Neuron (in vitro differentiated cells): ENCODE measurements around the gene FUS.
"Not testable (repeated sequence)": the region's sequence is repeated elsewhere in the genome, so short reads cannot be mapped to it uniquely, and the experiment has no call there.

Experiments used
- H2AFZ ChIP-seq: one replicate; pipeline ENCODE4 v1.6.1; 2013; ENCODE audit warnings: low read depth, mild to moderate bottlenecking, inconsistent platforms, low read length, moderate library complexity
- H3K27me3 ChIP-seq: one replicate; pipeline ENCODE4 v1.6.1; 2013; ENCODE audit warnings: low read length; ENCODE audit not compliant: insufficient read depth
- H3K36me3 ChIP-seq: one replicate; pipeline ENCODE4 v1.6.1; 2013; ENCODE audit warnings: low read length; ENCODE audit not compliant: insufficient read depth
- H3K4me1 ChIP-seq: one replicate; pipeline ENCODE4 v1.6.1; 2013; ENCODE audit warnings: low read length; ENCODE audit not compliant: insufficient read depth
- H3K4me3 ChIP-seq: 2 replicates; pipeline ENCODE4 v1.5.1; 2013; ENCODE audit warnings: mild to moderate bottlenecking, low read length, moderate library complexity
- H3K9me3 ChIP-seq: one replicate; pipeline ENCODE4 v1.6.1; 2013; ENCODE audit warnings: low read length

FUS gene

DNA sequence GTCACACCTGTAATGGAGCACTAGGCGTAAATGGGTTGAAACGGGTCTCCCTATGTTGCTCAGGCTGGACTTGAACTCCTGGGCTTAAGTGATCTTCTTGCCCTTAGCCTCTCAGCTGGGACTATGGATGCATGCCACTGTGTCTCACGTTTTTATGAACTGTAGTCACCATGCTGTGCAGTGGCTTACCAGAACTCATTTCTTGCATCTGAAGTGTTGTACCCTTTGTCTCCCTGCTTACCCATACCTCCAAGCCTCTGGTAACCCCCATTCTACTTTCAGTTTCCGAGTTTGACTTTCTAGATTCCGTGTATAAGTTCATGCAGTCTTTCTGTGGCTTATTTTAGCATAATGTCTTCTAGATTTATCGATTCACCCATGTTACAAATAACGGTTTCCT lies 15.0 kb downstream of the FUS start:
- Histone ChIP-seq H3K9me3 (no peaks in the 10 kb centered on the region), H2AFZ (no peak overlapping the region), H3K27me3 (no peaks in the 10 kb centered on the region), H3K4me1 (no peaks in the 10 kb centered on the region), H3K4me3 (no peak overlapping the region), H3K36me3 (peaks cover 69% of the 10 kb centered on the region)

DNA sequence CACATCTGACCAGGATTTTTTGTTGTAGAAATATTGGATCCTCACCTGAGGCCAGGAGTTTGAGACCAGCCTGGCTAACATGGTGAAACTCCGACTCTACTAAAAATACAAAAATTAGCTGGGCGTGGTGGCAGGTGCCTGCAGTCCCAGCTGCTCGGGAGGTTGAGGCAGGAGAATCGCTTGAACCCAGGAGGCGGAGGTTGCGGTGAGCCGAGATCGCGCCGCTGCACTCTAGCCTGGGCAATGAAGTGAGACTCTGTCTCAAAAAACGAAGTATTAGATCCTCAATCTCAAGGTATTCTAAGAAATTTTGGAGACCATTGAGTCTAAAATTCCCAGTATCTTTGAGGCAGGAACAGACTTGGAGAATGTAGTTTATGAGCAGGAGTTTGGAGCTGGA lies 15.9 kb downstream of the FUS start:
- peaks cover 62% of the 10 kb centered on the region for H3K36me3 ChIP-seq
- not testable (repeated sequence) for H3K27me3 ChIP-seq, H3K4me1 ChIP-seq, H2AFZ ChIP-seq, H3K9me3 ChIP-seq, H3K4me3 ChIP-seq

DNA sequence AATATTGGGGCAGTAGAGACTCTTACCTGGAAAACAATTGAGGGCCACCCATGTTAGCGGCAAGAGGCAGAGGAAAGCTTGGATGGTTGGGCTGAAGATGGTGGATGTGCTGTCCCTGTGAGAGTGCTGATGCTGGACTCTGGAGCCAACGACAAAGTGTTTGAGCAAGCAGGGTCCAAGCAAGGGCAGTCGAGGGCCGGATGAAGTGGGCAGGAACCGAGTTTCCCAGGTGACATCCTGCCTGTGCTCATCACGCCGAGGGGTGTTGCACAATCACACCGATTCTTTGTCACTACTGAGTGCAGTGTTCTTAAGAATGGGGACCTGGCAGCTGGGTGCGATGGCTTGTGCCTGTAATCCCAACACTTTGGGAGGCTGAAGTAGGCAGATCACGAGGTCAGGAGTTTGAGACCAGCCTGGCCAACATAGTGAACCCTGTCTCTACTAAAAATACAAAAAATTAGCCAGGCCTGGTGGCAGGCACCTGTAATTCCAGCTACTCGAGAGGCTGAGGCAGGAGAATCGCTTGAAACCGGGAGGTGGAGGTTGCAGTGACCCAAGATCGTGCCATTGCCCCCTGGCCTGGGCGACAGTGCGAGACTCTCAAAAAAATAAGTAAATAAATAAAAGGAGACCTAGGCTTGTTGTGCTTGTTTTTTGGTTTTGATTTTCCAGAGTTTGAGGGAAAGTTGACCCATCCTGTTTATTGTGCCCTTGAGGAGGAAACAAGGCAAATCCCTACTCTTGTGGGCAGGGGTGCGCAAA lies 16.6 kb downstream of the FUS start:
- no peak overlapping the region for H3K4me3 ChIP-seq
- peaks cover 55% of the 10 kb centered on the region for H3K36me3 ChIP-seq
- H3K4me1 ChIP-seq: no peaks in the 10 kb centered on the region
- no peak overlapping the region for H2AFZ ChIP-seq
- H3K9me3 ChIP-seq: no peaks in the 10 kb centered on the region
- no peaks in the 10 kb centered on the region for H3K27me3 ChIP-seq

DNA sequence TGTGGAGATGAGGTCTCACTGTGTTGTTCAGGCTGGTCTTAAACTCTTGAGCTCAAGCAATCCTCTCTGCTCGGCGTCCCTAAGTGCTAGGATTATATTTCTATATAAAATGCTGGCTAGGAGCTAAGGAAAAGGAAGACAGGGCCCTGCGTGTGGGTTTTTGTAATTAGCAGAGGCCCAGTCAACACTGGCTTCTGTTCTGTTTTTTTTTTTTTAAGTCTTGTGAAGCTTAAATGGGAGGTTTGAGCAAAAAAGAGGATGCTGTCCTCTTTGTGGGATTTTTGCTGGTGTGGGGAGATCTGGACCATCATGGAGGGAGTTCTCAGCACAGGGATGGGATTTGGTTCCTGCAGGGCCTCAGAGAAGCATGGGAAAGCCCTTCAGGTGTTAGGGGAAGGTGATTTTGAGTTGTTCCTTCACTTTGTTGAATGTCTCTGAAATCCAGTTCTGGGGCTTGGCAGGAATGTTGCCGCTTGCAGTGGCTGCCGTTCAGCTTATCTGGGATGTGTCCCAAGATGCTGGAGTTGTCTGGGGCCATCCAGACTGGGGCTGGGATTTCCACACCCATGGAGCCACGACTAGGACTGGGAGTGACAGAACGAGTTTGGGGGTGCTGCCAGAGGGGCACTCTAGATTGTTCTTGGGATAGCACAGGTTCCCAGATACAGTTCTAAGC lies 18.4 kb downstream of the FUS start:
- no peaks in the 10 kb centered on the region for H3K9me3 ChIP-seq
- H3K27me3 ChIP-seq: no peaks in the 10 kb centered on the region
- H3K36me3 ChIP-seq: peaks cover 37% of the 10 kb centered on the region
- H3K4me1 ChIP-seq: no peaks in the 10 kb centered on the region
- no peak overlapping the region for H2AFZ ChIP-seq
- H3K4me3 ChIP-seq: no peak overlapping the region

DNA sequence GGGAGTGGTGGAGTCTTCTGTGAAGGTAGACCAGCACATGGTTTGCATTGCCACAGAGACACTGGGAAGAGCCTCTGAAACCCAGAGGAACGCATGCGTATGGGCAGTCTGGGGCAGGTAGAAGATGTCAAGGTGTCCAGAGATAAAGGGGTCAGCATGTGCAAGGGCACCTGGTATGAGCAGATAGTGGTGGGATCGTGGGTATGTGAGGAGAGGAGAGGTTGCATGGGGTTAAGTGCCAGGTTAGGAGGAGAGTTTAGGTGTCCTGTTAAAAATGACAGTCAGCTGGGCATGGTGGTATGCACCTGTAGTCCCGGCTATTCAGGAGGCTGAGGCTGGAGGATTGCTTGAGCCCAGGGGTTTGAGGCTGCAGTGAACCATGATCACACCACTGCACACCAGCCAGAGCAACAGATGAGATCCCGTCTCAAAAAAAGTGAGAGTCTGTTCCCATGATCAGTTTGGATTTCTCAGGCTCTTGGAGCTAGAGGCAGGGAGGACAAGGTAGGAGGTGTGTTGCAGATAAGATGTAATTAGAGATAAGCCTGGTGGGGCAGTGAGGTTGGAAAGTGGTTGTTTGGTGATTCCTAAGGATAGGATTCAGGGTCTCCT lies 19.6 kb downstream of the FUS start:
- Histone ChIP-seq H3K4me3 (no peak overlapping the region), H2AFZ (no peak overlapping the region), H3K36me3 (peaks cover 26% of the 10 kb centered on the region), H3K27me3 (no peaks in the 10 kb centered on the region), H3K4me1 (no peaks in the 10 kb centered on the region), H3K9me3 (no peaks in the 10 kb centered on the region)

DNA sequence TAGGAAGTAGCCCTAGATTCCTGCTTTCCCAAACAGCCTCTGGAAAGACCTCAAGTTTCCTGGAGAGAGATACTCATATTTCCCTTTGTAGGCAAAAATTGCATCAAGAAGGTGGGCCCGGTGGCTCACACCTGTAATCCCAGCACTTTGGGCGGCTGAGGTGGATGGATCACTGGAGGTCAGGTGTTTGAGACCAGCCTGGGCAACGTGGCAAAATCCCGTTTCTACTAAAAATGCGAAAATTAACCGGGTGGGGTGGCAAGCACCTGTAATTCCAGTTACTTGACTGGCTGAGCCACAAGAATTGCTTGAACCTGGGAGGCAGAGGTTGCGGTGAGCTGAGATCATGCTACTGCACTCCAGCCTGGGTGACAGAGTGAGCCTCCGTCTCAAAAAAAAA lies 20.2 kb downstream of the FUS start:
- not testable (repeated sequence) for H3K4me3 ChIP-seq, H3K27me3 ChIP-seq, H3K9me3 ChIP-seq, H2AFZ ChIP-seq, H3K4me1 ChIP-seq
- H3K36me3 ChIP-seq: peaks cover 20% of the 10 kb centered on the region

DNA sequence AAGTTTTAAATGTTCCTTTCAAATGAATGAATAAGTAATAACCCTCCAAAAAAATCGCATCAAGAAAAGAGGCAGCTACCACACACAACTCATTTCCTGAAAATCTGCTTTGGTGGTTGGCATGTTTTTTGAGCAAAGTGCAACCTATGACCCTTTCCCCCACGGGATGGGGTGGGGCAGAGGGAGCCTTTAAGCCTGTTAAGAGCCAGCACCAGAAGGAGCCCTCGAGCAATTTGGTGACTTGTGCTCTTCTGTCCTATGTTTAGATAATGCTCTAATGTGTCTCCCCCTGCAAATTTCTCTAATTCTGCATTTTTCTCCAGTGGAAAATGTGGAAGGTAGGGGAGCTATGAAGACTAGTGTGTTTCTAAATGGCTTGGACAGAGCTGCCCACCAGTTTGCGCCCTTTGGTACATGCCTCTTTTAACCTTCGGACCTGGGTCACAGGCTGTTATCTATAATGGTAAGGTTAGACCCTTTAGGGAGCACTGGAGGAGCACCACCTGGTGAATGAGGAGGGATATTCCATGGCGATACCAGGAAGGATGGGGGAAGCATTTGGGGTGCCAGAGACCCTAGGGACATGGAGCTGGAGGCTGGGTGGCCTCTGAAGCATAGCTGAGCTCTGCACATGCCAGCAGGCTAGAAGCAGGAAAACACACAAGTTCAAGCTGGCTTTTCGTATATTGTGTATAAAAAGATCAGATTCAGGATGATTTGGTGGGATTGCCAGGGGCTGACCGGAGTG lies 21.1 kb downstream of the FUS start:
- no peaks in the 10 kb centered on the region for H3K4me1 ChIP-seq
- H3K4me3 ChIP-seq: no peak overlapping the region

DNA sequence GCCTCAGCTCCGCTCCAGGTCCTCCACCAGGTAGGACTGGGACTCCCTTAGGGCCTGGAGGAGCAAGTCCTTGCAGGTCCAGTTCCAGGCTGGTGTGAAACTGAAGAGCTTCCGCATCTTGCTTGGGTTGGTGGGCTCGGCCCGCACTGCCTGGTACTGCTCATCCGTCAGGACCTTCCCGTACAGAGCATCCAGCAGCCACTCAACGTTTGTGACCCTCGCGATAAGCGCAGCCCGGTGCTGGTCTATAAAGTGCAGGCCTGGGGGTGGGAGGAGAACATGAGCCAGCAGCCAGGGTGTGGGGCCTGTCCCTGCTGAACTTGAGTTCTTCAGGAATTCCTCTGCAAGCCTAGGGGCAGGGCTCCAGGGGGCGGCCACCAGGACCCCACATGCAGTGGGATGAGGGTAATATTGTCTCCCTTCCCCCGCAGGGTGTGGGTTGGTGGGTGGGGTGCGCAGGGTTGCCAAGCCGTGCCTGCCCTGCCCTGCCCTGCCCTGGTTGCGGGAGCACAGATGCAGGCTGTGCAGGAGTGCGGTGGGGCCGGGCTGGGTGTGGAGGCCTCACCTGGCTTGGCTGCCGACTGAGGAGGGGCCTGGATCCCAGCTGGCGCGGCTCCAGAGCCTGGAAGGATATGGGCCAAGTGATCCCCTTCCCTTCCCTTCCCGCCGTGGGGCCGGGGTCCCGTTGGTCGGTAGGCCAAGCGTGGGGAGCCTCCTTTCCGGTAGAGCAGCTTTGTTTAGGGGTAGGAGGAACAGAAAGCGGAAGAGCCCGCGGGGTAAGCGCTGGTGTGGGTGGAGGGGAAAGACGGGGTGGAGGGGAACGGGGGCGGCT lies 21.9 kb downstream of the FUS start:
- H3K4me3 ChIP-seq: no peak overlapping the region
- H3K27me3 ChIP-seq: peaks cover under 1% of the 10 kb centered on the region
- no peaks in the 10 kb centered on the region for H3K4me1 ChIP-seq
- peaks cover 6% of the 10 kb centered on the region for H3K36me3 ChIP-seq
- H2AFZ ChIP-seq: no peak overlapping the region
- no peaks in the 10 kb centered on the region for H3K9me3 ChIP-seq

More for the DNA sequence above, 21.1 kb downstream of the FUS start:
- no peaks in the 10 kb centered on the region for H3K9me3 ChIP-seq
- H3K36me3 ChIP-seq: peaks cover 11% of the 10 kb centered on the region
- H3K27me3 ChIP-seq: no peaks in the 10 kb centered on the region
- no peak overlapping the region for H2AFZ ChIP-seq

DNA sequence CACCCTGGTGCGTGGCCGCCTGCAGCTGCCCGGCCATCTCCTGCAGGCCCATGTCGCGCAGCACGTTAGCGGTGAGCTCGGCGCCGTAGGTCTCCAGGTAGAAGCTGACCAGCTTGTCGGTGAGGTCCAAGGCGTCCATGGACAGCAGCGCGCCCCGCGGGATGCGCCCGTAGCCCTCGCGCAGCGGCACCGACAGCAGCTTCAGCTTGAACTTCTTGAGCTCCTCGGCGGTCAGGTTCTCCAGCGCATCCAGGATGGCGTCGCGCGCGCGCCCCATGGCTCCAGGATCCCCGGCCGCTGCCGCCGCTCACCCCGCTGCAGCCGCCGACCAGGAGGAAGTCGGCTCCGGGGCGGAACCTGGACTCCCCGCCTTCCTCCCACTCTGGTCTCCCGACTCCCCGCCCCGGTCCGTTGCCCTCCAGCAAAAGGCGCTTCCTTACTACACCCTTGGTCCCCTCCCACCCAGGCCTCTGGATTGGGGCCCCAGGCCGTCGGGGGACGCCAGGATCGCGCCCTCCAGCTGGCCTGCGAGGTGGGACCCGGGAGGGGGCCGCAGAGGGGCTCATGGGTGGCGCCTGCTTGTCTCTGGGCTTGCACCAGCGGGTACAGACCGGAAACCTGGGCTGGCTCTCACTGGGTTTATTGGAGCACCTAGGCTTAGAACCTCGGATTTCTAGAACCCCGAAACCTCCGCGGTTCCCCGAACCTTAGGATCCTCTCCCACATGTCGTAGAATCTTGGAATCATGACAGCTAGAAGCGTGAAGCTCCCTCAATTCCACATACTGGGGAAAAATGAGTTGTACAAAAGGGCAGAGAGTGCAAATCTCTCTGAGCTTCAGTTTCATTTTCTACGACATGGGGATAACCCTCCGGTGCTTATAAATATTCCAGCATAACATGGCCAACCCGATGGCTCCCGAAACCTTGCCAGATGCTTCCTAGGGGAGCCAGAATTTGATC lies 22.8 kb downstream of the FUS start, which contains the start of gene PYCARD:
Gene PYCARD (minus strand): TSS at position 347 of the 962 bp plus-strand sequence. CDS start 70 bp downstream, at position 277.
- H2AFZ ChIP-seq: no peak within 1 kb of the TSS
- H3K9me3 ChIP-seq: no peaks in the 10 kb centered on the region
- H3K4me3 ChIP-seq: no peak within 1 kb of the TSS
- peaks cover 10% of the 10 kb centered on the region for H3K27me3 ChIP-seq
- peaks cover 6% of the 10 kb centered on the region for H3K36me3 ChIP-seq
- no peaks in the 10 kb centered on the region for H3K4me1 ChIP-seq

DNA sequence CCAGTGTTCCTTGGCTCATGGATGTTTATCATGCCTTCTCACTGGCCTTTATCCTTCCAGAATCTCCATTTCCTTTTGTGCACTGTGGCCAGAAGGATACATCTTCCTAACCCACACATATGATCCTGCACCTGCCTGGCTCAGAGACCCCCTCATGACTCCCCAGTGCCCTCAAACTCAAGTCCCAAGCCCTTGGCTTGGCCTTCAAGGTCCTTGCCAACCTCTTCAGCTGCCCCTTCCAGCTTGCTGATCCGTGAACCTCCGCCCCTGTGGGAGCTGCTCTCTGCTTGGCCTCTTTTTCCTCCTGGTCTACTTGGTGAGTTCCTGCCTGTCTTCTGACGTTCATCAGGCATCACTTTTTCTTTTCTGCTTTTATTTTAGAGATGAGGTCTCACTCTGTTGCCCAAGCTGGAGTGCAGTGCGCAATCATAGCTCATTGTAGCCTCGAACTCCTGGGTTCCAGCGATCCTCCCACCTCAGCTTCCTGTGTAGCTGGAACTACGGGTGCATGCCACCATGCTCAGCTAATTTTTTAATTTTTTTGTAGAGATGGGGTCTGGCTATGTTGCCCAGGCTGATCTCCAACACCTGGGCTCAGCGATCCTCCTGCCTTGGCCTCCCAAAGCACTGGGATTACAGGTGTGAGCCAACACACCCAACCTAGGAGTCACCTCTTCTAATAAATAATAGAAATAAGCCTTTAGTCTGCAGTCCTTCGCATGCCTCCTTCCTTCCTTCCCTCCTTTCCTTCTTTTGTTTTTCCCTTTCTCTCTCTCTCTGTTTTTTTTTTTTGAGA lies 25.1 kb downstream of the FUS start:
- peaks cover 10% of the 10 kb centered on the region for H3K27me3 ChIP-seq
- H2AFZ ChIP-seq: no peak overlapping the region
- no peaks in the 10 kb centered on the region for H3K4me1 ChIP-seq

DNA sequence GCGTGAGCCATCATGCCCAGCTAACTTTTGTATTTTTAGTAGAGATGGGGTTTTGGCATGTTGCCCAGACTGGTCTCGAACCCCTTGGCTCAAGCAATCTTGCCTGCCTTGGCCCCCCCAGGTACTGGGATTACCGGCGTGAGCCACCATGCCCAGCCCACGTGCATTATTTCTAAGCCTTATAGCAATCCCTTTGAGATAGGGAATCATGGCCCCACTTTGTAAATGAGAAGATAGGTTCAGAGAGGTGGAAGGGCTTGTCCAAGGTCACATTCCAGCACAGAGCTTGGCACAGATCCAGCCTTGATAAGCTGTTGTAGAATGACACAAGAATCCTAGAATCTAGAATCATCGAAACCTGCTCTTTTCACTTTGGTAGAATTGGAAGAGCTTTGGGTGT lies 26.8 kb downstream of the FUS start:
- H3K27me3 ChIP-seq: peaks cover 13% of the 10 kb centered on the region
- no peaks in the 10 kb centered on the region for H3K9me3 ChIP-seq
- no peak overlapping the region for H3K4me3 ChIP-seq
- no peaks in the 10 kb centered on the region for H3K4me1 ChIP-seq
- H2AFZ ChIP-seq: no peak overlapping the region
- no peaks in the 10 kb centered on the region for H3K36me3 ChIP-seq

More for the DNA sequence above, 25.1 kb downstream of the FUS start:
- no peaks in the 10 kb centered on the region for H3K9me3 ChIP-seq
- H3K4me3 ChIP-seq: no peak overlapping the region
- peaks cover under 1% of the 10 kb centered on the region for H3K36me3 ChIP-seq
